GM12892 (cell line): ENCODE data around the gene DPRX.

Experiments used
- DNase-seq: peaks from one replicate; pipeline ENCODE4 v3.0.0; 2011; ENCODE audit not compliant: insufficient read length
- FAIRE-seq: peaks from 2 replicates; lab custom pipeline; 2011; peaks lifted over from hg19 to GRCh38; lab: Jason Lieb, UNC
- POLR2A ChIP-seq: IDR thresholded peaks from 2 replicates; pipeline ENCODE4 v1.6.1; 2011; ENCODE audit warnings: low read depth, low read length, control low read depth
- POLR2AphosphoS5 ChIP-seq: IDR thresholded peaks from 2 replicates; pipeline ENCODE4 v1.6.1; 2011; ENCODE audit warnings: low read depth, low read length, control low read depth
- TAF1 ChIP-seq: IDR thresholded peaks from 2 replicates; pipeline ENCODE4 v1.6.1; 2011; ENCODE audit warnings: low read depth, mild to moderate bottlenecking, control low read depth, low read length, borderline replicate concordance

The DPRX gene

GRCh38 chr19:53621885-53622740 is 9.7 kb upstream of the DPRX start:
- FAIRE-seq (no peak), DNase-seq (no peak)
- TF ChIP-seq POLR2AphosphoS5: no peak
- no peak for TF ChIP-seq TAF1
- TF ChIP-seq POLR2A: no peak

GRCh38 chr19:53624771-53625545 is 6.8 kb upstream of the DPRX start:
- no peak for DNase-seq

GRCh38 chr19:53626486-53626885 is 5.3 kb upstream of the DPRX start:
- no peak for FAIRE-seq
- no peak for DNase-seq
- TF ChIP-seq POLR2AphosphoS5 (no peak), TAF1 (no peak)

More at GRCh38 chr19:53624771-53625545, 6.8 kb upstream of the DPRX start:
- TF ChIP-seq POLR2A (no peak), POLR2AphosphoS5 (no peak), TAF1 (no peak)
- FAIRE-seq: no peak

- FAIRE-seq (no peak), DNase-seq (no peak)
- no peak for TF ChIP-seq POLR2A
- no peak for TF ChIP-seq POLR2AphosphoS5
- no peak for TF ChIP-seq TAF1
Measured at GRCh38 chr19:53626976-53627375, 4.8 kb upstream of the DPRX start.

GRCh38 chr19:53634768-53635167 is 3.0 kb downstream of the DPRX start:
- TF ChIP-seq POLR2A (no peak), TAF1 (no peak), POLR2AphosphoS5 (no peak)
- FAIRE-seq: no peak
- DNase-seq: no peak

- DNase-seq (no peak), FAIRE-seq (no peak)
- TF ChIP-seq TAF1 (no peak), POLR2A (no peak), POLR2AphosphoS5 (no peak)
Measured at GRCh38 chr19:53639471-53639870, 7.7 kb downstream of the DPRX start.

GRCh38 chr19:53642381-53643099 is 10.7 kb downstream of the DPRX start:
- DNase-seq (no peak), FAIRE-seq (no peak)
- TF ChIP-seq TAF1 (no peak), POLR2A (no peak), POLR2AphosphoS5 (no peak)

- TF ChIP-seq POLR2A (no peak), POLR2AphosphoS5 (no peak), TAF1 (no peak)
- DNase-seq (no peak), FAIRE-seq (no peak)
Measured at GRCh38 chr19:53644061-53644816, 12.4 kb downstream of the DPRX start.

- DNase-seq (no peak), FAIRE-seq (no peak)
Measured at GRCh38 chr19:53646144-53646543, 14.3 kb downstream of the DPRX start.

GRCh38 chr19:53647350-53647749 is 15.6 kb downstream of the DPRX start:
- FAIRE-seq: no peak
- TF ChIP-seq POLR2AphosphoS5 (no peak), POLR2A (no peak)
- DNase-seq: no peak

More at GRCh38 chr19:53646144-53646543, 14.3 kb downstream of the DPRX start:
- TF ChIP-seq POLR2AphosphoS5: no peak
- no peak for TF ChIP-seq POLR2A
- no peak for TF ChIP-seq TAF1

GRCh38 chr19:53647792-53648191 is 16.0 kb downstream of the DPRX start:
- TF ChIP-seq TAF1 (no peak), POLR2A (no peak), POLR2AphosphoS5 (no peak)
- no peak for DNase-seq
- no peak for FAIRE-seq
